MM.1S (cell line): ENCODE results near the gene OBSL1.

ENCODE experiments used
- CTCF ChIP-seq: fragments of 300-600 bp; sonication (generic); IDR thresholded peaks from 2 replicates; pipeline ENCODE4 v1.5.1; 2016; ENCODE audit warnings: antibody characterized with exemption, low read length, mixed read lengths
- EZH2 ChIP-seq: fragments of 300-600 bp; sonication (generic); optimal IDR thresholded peaks from 2 replicates; pipeline ENCODE3; 2017; ENCODE audit warnings: low read depth, mild to moderate bottlenecking, antibody characterized with exemption, low read length, mixed read lengths
- EZH2phosphoT487 ChIP-seq: fragments of 300-600 bp; sonication (generic); IDR thresholded peaks from 2 replicates; pipeline ENCODE4 v1.6.1; 2018; ENCODE audit warnings: antibody characterized with exemption, low read length

- TF ChIP-seq CTCF (no peak), EZH2 (no peak), EZH2phosphoT487 (no peak)
Measured at GRCh38 chr2:219520079-219520478, 51.3 kb downstream of the OBSL1 start.
